GM19455 (cell line): Measurements from ENCODE around the gene PUS10.

Experiments
- ATAC-seq: cut with Tn5 transposase; IDR thresholded peaks from one replicate; pipeline ENCODE4 v1.9.1; 2021; ENCODE audit not compliant: unreplicated experiment

Gene PUS10

DNA sequence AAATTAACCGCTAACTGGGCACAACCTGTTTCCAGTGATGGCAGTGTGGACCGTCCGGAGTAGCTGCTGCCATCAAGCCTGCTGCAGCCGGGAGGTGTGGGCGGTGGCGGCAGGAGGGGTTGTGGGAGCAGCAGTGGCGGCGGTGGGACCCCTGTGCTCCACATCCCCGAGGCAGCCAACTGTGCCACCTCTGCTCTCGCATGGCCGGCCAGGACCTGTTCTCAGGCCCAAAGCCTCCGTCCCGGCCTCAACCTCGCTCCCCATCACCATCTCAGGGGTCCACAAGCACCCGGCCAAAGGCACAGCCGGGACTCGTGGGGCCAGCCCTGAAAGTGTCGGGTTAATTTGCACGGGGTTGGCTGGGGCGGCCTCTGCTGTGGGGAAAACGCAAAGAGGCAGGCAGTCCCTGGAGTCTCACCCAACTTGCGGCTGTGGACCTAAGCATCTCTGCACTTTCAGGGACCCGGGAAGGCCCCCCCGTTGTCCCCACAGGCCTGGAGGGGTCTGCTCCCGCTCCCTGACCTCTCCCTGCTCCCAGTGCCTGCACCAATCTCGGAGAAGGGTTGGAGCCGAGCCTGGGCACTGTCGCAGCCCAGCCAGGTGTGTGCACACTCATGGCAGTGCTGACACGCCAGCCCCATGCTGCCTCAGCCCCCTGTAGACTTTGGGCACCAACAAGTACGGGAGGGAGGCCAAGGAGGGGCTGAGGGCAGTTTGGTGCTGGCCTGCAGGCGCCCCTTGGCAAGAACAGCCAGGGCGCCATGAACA, 45.0 kb downstream of the PUS10 start:
- peak; percentile 2 for ATAC-seq

DNA sequence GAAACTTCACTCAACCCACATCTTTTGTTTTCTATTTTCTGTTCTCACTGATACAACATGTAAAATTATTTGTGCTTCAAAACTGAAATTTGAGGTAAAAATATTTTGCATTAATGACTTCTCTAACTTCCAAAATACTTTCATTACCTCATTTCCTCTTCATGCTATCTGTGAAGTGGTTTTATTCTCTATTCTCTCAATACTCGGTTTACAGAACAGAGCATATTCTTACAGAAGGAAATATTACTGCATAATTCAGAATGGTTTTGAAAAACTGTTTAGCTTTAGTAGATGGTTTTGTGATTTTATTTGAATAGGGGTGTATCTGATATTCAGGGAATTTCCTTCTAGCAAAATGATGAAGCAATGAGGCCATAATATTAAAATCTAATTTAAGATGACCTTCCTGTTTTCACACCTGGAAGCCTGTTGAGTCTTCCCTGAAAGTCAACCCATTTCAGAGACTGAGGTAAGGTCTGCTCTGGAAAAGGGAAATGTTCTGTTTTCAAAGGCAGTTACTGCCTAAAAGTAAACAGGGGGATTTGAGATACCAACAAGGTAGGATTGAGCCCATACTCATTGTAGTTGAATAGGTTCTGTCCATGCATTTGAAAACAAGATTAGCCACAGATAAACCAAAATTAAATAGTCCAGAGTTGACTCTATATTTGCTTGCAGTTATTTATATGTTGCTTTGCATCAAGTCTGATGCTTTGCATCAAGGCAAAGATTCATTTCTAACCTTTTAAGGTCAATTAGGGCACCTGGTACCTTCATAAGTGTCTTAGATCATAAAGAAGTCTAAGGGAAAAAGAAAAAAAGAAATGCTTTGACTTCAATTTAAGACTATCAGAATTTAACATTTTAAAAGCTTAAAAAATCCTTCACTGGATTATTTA, 51.3 kb downstream of the PUS10 start:
- ATAC-seq, result peak; percentile 55

DNA sequence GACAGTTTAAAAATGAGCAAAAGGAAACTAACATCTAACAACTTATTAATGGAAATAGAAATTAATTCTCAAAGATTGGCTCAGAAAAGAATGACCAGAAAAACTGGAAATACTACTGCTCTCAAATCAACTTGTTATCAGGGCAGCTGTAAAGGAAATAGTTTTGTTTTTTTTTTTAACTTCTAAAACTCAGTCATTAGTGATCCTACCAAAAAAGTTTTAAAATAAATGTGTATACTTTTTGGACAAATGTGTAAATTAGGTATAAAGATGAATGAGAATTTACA, 52.6 kb downstream of the PUS10 start:
- no peak for ATAC-seq

DNA sequence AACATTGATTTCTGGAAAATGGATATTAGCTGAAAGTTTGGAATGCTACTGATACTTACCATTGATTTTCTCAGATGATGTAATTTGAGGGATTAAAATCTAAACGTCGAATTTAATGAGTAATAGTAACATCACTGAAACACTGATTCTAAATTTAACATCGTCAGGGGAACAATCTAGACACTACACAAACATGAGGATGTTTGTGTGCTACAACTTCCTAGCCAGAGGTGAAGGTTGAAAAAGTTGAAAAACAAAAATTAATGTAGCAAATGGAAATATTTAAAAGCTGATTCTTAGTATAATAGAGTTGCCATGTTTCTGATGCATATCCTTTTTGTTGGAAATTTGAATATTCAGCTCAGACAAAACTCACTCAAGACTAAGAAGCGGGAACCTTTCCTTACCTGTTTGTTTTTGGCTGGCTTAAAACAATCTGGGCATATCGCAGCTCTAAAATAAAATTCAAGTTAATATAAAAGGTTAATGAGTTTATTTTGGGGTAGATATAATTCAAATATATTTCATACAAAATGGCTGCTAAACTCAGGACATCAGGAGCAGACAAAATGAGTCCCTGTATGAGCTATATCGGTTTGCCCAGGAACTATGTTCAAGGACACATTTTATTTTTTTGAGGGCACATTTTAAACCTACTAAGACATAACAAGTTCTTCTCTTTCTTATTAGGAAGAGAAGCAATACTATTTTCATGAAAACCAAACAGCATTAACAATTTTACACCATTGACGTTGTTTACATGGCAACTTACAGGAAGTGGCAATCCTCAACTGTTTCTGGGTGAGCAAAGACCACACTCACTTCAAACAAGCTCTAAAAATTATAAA, 53.2 kb downstream of the PUS10 start:
- no peak for ATAC-seq

DNA sequence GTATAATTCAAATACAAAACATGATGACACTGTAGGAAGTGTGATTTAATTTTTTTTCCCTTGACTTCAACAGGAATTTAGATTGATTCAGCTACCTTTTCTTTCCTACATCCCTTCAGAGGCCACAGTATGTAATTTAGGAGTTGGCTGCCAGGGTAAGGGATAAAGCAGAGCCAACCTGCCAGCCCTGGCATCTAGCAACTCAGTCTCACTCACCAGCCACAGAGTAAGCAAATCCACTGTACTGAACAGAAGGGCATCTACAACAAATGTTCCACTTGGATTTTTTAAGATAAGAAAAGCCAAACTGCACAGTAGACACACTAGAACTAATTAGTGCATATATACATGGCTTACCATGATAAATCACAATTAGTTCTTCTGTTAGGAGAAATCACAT, 54.9 kb downstream of the PUS10 start:
- ATAC-seq, result no peak

DNA sequence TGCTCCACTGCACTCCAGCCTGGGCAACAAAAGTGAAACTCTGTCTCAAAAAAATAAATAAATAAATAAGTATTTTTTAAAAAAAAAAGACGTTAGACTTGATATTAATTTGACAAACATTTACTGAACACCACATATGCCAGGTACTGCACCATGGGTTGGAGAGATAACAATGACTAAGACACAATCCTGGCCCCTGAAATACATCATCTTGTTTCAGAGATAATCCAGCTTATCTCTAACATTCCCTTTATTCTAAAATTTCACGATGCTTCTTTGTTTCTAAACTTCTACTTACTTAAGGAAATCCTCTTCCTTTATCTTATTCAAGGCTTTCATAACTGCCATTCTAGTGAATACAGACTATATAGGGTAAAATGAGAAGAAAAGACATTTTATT, 55.5 kb downstream of the PUS10 start:
- ATAC-seq, result no peak

DNA sequence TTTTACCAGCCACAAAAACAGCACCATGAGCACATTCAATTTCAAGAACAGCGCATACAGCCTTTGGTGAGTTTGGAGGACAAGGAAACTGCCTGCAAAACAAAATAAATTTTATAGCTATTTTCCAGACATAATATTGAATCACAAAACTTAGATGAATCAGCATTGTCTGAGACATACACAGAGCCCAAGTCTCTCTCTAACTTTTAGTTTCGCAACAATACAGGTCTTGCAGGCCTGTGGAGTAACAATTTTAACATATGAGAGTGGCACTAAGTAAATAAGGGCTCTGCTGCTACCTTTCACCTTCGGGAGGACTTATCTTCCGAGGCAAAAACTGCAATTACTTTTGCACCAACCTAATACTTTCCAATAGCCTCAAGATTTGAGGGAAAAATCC, 56.6 kb downstream of the PUS10 start:
- no peak for ATAC-seq

DNA sequence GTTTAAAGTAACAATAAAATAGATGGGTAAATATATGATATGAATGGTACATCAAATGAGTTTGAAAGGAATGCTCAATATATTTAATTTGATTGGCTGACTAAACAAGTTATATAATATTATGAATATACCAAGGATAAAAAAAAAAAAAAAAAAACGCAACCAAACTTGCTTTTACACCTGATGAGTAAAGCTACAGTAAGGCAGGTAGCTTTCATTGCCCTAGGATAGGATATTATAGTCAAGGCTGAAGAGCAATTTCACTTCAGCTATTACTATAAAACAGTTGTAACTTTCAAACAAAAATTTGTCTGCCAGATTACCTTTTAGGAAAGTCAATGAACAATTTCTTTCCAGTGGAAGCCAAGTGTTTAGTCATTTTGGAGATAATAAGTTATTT, 57.3 kb downstream of the PUS10 start:
- no peak for ATAC-seq

DNA sequence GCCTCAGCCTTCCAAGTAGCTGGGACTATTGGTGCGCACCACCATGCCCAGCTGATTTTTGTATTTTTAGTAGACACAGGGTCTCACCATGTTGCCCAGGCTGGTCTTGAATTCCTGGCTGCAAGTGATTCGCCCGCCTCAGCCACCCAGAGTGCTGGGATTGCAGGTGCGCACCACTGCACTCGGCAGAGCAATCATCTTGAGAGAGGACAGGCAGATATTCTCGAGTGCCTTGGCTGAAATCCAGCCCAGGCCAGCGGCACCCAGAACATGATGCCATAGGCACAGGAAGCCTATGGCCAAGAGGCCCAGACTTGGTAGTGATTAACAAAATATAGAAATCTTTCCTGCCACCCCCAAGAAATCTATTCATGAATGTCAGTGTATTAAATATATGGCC, 58.6 kb downstream of the PUS10 start:
- no peak for ATAC-seq

DNA sequence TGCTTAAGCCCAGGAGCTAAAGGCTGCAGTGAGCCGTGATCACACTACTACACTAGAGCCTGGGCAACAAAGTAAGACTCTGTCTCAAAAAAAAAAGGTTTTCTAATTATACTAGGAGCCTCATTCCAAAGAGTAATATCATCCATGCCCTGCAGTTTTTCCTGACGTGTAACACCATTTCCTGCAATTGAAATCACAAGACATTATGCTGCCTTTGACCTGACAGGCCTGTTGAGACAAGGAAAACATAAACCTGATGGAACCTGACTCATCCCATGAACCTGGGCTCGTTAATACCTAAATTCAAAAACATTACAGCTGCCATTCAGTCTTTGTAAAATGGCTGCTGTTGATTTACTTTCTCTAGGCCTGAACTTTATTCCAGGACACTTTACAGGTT, 59.3 kb downstream of the PUS10 start:
- ATAC-seq, result no peak

DNA sequence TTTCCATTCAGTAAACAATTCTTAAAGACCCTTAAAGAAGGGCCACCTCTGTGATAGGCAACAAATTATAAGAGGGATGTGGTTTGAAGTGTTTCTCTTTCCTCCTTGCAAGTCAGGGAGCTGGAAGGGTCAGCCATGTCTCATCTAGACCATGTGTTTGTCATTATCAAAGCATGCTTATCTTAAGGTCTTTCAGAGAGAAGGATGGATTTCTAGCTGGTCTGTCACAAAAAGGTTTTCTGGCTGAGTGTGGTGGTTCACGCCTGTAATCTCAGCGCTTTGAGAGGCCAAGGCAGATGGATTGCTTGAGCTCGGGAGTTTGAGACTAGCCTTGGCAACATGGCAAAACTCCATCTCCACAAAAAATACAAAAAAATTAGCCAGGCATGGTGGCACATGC, 59.7 kb downstream of the PUS10 start:
- no peak for ATAC-seq

DNA sequence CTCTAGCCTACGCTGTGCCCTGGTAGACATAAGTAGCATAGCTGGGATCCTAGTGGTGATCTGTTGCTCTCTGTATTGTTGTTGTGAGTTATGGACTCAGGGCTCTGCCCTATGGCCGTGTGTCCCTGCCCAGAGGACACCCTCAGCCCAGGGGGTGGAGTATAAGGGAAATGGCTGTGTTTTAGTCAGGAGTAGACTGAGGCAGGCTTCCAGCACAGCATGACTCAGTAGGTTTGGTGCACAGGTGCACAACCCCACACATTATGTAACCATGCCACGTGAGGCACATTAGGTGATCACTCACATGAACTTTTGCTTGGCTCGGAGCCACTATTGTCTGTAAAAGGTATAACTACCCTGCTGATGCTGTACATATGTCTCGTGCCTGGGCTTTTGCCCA, 60.4 kb downstream of the PUS10 start:
- ATAC-seq, result no peak

DNA sequence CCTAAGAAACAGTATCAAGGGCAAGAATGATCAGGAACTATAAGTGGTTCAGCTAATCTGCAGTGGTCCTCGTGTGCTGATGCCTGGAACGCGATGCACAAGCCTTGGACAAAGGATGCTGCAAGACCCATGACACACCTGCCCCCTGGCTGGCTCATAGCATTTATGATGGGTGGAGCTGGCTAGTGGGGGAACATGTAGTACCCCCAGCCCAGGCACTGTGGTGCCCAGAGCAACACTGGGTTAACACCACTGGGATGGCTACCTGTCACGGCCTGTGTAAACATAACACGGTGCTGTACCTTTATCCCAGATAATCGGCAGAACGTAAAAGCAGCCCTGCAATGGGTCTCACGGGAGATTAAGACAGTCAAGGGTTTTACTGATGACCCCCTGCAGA, 60.8 kb downstream of the PUS10 start:
- ATAC-seq, result no peak

DNA sequence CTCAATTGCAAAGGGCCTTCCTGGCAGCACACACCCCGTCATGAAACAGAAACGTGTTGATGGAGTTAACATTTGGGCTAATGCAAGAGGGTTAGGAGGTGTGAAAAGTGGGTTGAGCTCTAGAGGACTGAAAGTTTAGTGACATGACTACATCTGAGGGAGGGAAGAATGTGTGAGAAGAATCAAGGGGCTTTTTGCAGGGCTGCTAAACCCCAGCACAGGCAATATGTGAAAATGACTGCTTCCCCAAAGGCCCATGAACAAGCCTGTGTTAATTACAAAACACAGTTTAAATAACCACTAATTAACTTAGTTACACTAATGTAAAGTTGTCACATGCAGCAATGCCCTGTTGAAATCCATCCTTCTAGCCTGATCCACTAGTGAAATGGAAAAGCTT, 63.9 kb downstream of the PUS10 start:
- no peak for ATAC-seq

DNA sequence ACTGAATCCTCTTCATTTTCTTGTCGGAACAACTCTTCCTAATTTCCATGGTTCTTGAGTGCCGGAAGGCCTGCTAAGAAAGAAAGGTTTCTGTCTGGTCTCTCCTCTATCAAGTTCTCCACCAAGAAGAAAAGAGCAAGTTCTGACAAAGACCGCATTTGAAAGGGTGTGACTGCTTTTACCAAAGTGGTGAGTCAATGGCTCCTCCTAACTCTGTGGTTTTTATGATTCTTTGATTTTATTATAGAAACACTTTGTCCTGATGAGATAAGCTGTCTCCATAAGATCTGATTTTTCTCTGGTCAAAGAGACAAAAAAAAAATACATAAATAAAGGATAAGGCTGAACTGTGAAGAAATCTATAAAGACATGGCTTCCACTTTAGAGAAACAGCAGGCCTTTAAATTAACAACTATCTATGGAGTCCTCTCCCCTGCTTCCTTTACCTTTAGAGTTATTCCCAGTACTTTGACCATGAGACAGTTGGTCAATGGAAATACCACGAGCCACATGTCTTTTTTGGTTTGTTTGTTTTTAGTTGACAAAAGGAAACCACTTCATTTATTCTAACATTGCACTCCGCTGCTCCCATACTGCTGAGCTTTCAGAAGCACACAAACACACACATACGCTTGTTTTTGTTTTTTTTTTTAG, 69.0 kb downstream of the PUS10 start:
- no peak for ATAC-seq

DNA sequence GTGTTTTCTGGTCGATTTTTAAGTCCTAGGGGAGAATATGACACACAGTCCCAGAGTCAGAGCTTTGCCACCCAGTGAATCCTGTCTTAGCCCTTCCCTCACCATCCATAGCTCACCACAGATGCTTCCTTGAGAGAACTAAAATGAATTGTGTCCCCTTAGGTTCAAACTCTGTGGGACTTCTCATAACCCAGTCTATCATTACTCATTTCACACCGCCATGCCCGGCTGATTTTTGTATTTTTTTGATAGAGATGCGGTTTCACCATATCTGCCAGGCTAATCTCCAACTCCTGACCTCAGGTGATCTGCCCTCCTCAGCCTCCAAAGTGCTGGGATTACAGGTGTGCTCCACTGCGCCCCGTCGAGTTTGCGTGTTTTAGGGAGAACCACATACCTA, 69.9 kb downstream of the PUS10 start:
- ATAC-seq, result no peak

DNA sequence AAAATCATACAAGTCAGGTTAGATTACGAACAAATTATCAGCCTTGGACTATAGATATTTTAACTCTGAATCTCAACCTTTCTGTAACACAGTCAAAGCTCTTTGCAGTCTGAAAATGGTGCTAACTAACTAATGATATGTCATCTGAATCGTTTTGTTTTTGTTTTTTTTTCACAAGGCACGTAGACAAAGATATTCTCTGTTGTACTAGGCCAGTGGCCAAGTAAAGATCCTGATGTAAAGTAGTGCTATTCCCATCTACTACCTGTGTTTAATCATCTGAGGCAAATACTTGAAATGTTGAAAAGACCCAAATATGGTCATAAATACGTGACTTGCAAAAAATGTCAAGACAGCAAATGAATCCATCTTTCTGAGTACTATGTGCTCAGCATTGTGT, 71.0 kb downstream of the PUS10 start:
- ATAC-seq, result no peak

DNA sequence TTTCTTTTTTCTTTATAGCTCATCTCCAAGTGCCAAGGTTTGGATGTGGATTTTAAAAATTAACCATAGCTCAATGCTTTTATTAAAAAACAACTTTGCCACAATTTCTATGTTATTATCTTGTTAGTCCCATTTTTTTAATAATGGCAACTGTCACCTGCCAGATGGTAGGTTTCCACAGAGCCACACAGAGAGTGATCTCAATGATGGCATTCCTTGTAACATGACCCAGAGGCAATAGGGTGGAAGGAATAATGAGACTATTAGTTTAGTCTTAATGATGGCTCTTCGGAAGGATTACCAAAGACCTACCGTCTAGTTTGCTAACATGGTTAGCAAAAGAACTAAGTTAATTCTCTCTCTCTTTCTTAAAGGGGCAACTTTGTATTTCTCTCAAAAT, 72.7 kb downstream of the PUS10 start:
- ATAC-seq, result no peak

DNA sequence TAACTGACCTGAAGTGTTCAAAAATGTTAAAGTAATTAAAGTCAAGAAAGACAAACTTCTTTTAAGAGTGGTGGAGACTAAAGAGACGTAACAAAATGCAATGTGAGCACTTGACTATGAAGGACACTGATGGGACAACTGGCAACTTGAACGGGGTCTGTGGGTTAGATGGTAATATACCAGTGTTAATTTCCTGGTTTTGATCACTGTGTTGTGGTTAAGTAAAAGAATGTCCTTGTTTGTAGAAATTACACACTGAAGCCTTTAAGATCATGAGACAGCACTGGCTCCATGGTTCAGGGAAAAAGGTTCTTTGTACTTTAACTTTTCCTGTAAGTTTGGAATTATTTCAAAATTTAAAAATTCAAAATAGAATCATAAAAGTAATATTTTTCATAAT, 78.4 kb downstream of the PUS10 start:
- no peak for ATAC-seq

DNA sequence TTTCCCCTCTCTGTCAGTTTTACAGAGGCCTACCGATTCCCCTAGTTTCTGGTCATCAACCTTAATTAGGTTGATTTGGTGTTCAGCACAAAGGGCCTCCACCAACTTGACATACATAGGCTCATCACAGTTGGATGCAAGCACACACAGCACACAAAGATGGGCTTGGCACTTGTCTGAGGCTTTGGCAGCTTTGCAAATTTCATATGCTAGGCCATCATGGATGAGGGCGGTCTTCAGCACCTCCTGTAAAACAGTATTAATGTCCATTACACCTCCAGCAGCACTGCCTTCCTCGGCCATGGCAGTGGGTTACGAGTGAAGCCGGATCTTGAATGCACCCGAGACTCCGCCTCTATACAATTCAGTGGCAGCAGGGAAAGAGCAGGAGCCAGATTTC, 79.8 kb downstream of the PUS10 start:
- no peak for ATAC-seq

DNA sequence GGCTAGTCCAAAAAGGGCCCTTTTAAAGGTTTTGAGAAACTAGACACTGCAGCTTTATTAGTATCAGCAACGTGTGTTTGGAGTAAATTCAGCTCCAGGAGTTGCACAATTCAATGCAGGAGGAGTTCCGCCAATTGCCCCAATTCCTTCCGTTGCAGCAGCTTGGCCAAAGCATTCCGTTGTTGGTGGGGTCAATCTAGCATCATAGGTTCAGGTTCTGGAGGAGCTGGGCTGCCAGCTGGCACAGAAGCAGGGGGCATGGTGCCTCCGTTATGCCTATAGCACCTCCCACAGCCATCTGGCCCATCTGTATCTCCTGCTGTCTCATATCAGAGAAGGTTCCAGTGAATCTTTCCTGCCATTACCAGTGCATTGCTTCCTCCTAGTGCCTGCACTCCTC, 81.3 kb downstream of the PUS10 start:
- no peak for ATAC-seq
